ENCODE data around the gene FFAR3. TPM values are rescaled to one million over a fixed set of nuclear protein-coding genes. Genes with fewer than 3 reads are reported as not detected.

FFAR3 gene
- total and polyA plus RNA-seq, 9 of the 15 experiments (the other 6 are each of a cell fraction or from before 2014, with no cell fraction given), result not detected

- TF ChIP-seq ZBTB9 (CRISPR knock-in tag; IDR thresholded peaks at IDR 0.05), result no peak
- no peak for TF ChIP-seq IRF9 (tag; IDR thresholded peaks at IDR 0.05)
- no peak for TF ChIP-seq GABPB2 (CRISPR knock-in tag; conservative IDR thresholded peaks at IDR 0.05)
- no peak for TF ChIP-seq RBM22 (IDR thresholded peaks at IDR 0.05; ENCODE audit: low read depth, low read length, poor library complexity, severe bottlenecking)
- TF ChIP-seq FOXP4 (CRISPR knock-in tag; IDR thresholded peaks at IDR 0.05; ENCODE audit: borderline replicate concordance), result no peak
- no peak for TF ChIP-seq MEF2A (IDR thresholded peaks at IDR 0.05; ENCODE audit: control insufficient read depth, low read depth, low read length)
- peak in 1 of 2 experiments; percentile 26; a peak in 1 of 4 replicates for TF ChIP-seq FOXK2 (conservative IDR thresholded peaks at IDR 0.05 in 1 of 2, IDR thresholded peaks at IDR 0.05 in 1 of 2; ENCODE audit: low read depth in 2 of 2)
- TF ChIP-seq TRIM25 (IDR thresholded peaks at IDR 0.05; ENCODE audit: borderline replicate concordance), result no peak
- TF ChIP-seq ZNF764 (CRISPR knock-in tag; IDR thresholded peaks at IDR 0.05; ENCODE audit: low read depth), result no peak
- no peak for TF ChIP-seq TAF15 (IDR thresholded peaks at IDR 0.05; ENCODE audit: low read depth, low read length)
- TF ChIP-seq ZBTB8A (IDR thresholded peaks at IDR 0.05; ENCODE audit: partially characterized antibody), result no peak
- 0 out of 2 replicates have a peak, but pooled peaks have one; percentile 19 for TF ChIP-seq ARID1B (IDR thresholded peaks at IDR 0.05)
- no peak for TF ChIP-seq EGR1 (conservative IDR thresholded peaks at IDR 0.05)
- no peak for TF ChIP-seq CBX2 (IDR thresholded peaks at IDR 0.05; ENCODE audit: insufficient read depth, low read length, poor library complexity, severe bottlenecking)
- no peak for TF ChIP-seq ZNF518B (CRISPR knock-in tag; IDR thresholded peaks at IDR 0.05)
- no peak for TF ChIP-seq U2AF2 (optimal IDR thresholded peaks at IDR 0.05; ENCODE audit: low read depth, low read length)
These were observed 34.8 kb downstream of the FFAR3 start (continued) for GRCh38 chr19:35392742-35393715.
